Left forelimb (tissue), 1 donor: Measurements from ENCODE around the gene MMP28.

Experiments used
- DNase-seq: peaks from one replicate; pipeline ENCODE4 v3.0.0-alpha.2; 2018; ENCODE audit warnings: low spot score

Gene MMP28

GRCh38 chr17:35725802-35726126, 69.7 kb downstream of the MMP28 start:
- no peak for DNase-seq

DNA sequence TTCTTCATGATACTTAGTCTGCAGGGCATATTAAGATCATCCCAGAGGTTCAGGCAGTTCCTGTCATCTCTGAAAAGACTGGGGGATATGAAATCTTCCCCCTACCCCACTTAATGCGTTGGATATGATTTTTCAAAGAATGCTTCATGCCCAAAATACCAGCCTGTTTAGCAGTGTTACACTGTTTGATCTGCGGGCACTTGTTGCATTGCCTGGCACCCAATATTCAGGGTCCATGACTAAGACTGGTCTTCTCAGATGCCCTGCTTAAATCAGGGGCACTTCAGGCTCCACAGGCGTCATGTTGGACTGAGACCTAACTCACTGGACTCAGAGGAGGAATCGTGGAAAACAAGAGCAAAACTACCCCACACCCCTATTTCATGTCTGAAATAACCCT, 70.4 kb downstream of the MMP28 start:
- DNase-seq = no peak

DNA sequence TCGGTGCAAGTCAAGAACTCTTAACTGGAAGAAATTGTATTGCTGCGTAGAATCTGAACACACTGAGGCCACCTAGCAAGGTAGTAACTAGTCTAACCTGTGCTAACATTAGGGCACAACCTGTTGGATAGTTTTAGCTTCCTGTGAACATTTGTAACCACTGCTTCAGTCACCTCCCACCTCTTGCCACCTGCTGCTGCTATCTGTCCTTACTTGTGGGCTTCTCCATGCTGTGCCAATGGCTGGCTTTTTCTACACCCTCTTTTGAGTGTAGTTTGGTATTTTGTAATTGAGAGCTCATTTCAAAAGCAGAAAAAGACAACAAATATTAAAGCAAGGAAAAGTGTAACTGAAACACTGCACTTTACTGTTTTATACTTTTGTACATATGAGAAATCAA, 71.7 kb downstream of the MMP28 start:
- DNase-seq = no peak

DNA sequence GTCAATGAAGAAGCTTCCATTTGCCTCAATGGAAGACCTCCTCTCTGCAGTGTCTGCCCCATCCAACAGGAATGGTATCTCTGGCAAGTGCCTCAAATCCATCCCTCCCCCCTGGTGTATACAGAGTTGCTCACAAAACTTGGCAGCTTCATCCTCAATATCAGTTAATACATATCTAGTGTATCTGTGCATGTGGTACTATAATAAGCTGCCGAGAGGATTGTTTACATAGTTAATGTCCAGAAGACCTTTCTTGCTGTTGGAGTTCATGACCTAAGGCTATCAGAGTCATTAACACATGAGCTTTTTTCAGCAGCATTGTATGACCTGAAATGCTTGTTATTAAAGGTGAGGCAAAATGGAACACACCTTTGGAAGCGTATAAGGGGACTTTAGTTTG, 78.0 kb downstream of the MMP28 start:
- DNase-seq = no peak

DNA sequence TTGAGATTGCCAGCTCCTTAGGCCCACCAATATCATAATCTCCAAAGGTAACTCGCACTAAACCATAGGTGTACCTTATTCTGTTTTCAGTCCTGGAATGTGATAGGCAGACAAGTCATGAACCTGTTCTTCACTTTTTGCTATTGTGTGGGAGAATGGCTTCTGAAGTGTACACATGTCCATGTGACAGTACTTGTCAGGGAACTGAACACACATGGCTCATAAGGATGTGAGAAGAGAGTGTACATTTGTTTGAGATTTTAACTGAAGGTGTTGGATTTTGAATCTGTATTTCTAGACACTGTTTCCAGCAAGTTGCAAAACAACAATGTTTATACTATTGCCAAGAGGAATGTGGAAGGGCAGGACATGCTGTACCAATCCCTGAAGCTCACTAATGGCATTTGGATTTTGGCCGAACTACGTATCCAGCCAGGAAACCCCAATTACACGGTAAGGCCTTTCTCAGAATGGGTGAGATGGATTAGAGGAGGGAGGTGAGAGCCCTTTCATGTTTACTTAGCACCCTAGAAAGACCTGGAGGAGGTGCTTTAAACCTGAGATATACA, 78.5 kb downstream of the MMP28 start:
- DNase-seq = no peak

- DNase-seq = no peak
These were observed 79.3 kb downstream of the MMP28 start for GRCh38 chr17:35716173-35716572.
